NB4 (cell line): Measurements from ENCODE around the gene TRIP10.
"Not testable (repeated sequence)": the region's sequence is repeated elsewhere in the genome, so short reads cannot be mapped to it uniquely, and the experiment has no call there.

Experiments used
- DNase-seq: peaks from one replicate; pipeline ENCODE4 v3.0.0; 2010; ENCODE audit warnings: low read depth
- H3K4me3 ChIP-seq: one replicate; pipeline ENCODE4 v1.5.1; 2011; ENCODE audit warnings: mild to moderate bottlenecking, low read depth, low read length, moderate library complexity
- MYC ChIP-seq: IDR thresholded peaks from 2 replicates; pipeline ENCODE4 v1.6.1; 2011; ENCODE audit warnings: low read depth, low read length
- POLR2A ChIP-seq: IDR thresholded peaks from 2 replicates; pipeline ENCODE4 v1.6.1; 2011; ENCODE audit warnings: mild to moderate bottlenecking; ENCODE audit not compliant: insufficient read length; ENCODE audit errors: extremely low read depth
- TF ChIP-seq, protein P1 (sequence below): IDR thresholded peaks from 2 replicates; pipeline ENCODE4 v1.6.1; 2011; ENCODE audit warnings: low read depth, low read length
- TF ChIP-seq, protein P2 (sequence below): IDR thresholded peaks from one replicate; pipeline ENCODE4 v1.5.1; 2012; ENCODE audit warnings: low read depth, low read length

TRIP10 gene

GRCh38 chr19:6745965-6746364 lies 6.5 kb downstream of the TRIP10 start:
- TF ChIP-seq, protein P1, sequence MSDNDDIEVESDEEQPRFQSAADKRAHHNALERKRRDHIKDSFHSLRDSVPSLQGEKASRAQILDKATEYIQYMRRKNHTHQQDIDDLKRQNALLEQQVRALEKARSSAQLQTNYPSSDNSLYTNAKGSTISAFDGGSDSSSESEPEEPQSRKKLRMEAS: no peak
- TF ChIP-seq, protein P2, sequence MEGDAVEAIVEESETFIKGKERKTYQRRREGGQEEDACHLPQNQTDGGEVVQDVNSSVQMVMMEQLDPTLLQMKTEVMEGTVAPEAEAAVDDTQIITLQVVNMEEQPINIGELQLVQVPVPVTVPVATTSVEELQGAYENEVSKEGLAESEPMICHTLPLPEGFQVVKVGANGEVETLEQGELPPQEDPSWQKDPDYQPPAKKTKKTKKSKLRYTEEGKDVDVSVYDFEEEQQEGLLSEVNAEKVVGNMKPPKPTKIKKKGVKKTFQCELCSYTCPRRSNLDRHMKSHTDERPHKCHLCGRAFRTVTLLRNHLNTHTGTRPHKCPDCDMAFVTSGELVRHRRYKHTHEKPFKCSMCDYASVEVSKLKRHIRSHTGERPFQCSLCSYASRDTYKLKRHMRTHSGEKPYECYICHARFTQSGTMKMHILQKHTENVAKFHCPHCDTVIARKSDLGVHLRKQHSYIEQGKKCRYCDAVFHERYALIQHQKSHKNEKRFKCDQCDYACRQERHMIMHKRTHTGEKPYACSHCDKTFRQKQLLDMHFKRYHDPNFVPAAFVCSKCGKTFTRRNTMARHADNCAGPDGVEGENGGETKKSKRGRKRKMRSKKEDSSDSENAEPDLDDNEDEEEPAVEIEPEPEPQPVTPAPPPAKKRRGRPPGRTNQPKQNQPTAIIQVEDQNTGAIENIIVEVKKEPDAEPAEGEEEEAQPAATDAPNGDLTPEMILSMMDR: no peak
- no peak for TF ChIP-seq POLR2A
- TF ChIP-seq MYC: no peak
- no peak overlapping the region for H3K4me3 ChIP-seq
- no peak for DNase-seq

- not testable (repeated sequence) for DNase-seq, H3K4me3 ChIP-seq
Measured at GRCh38 chr19:6748543-6748942, 9.1 kb downstream of the TRIP10 start.

- H3K4me3 ChIP-seq: no peak overlapping the region
- TF ChIP-seq, protein P2: no peak
- TF ChIP-seq, protein P1: no peak
- TF ChIP-seq MYC (no peak), POLR2A (no peak)
- DNase-seq: no peak
Measured at GRCh38 chr19:6750062-6750461, 10.6 kb downstream of the TRIP10 start.

DNA sequence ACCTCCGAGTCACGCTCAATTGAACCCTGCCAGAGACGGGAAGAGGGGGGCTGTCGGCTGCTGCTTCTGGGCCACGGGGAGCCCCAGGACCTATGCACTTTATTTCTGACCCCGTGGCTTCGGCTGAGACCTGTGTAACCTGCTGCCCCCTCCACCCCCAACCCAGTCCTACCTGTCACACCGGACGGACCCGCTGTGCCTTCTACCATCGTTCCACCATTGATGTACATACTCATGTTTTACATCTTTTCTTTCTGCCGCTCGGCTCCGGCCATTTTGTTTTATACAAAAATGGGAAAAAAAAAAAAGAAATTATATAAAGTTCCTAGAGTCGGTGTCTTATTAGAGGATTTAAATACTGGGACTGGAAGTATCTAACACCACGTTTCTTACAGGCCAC lies 11.7 kb downstream of the TRIP10 start:
- H3K4me3 ChIP-seq: no peak overlapping the region
- DNase-seq: no peak
- TF ChIP-seq, protein P2: no peak
- TF ChIP-seq POLR2A (no peak), MYC (no peak)
- TF ChIP-seq, protein P1: no peak

GRCh38 chr19:6752256-6753177 lies 13.0 kb downstream of the TRIP10 start:
- DNase-seq: no peak
- TF ChIP-seq MYC (no peak), POLR2A (no peak)
- TF ChIP-seq, protein P2: no peak
- TF ChIP-seq, protein P1: no peak
- H3K4me3 ChIP-seq: peak overlapping the region; percentile 34

GRCh38 chr19:6753178-6754031 lies 13.9 kb downstream of the TRIP10 start:
- H3K4me3 ChIP-seq: peak overlapping the region; percentile 34
- TF ChIP-seq, protein P1: peak; percentile 97
- TF ChIP-seq, protein P2: no peak
- peak; percentile 98 for TF ChIP-seq MYC
- peak; percentile 53 for TF ChIP-seq POLR2A
- DNase-seq: peak; percentile 90
